BE2C (cell line): ENCODE results near the gene CSAG3.
"Not testable (repeated sequence)": the region's sequence is repeated elsewhere in the genome, so short reads cannot be mapped to it uniquely, and the experiment has no call there.

Experiments
- DNase-seq: peaks from one replicate; pipeline ENCODE4 v3.0.0-alpha.2; 2020
- H3K27me3 ChIP-seq: fragments of 250-450 bp; sonication (Bioruptor Pico); 2 replicates; pipeline ENCODE4 v1.5.1; 2020; ENCODE audit warnings: mild to moderate bottlenecking
- H3K36me3 ChIP-seq: fragments of 250-450 bp; sonication (Bioruptor Pico); 2 replicates; pipeline ENCODE4 v1.5.1; 2020; ENCODE audit warnings: mild to moderate bottlenecking
- H3K4me1 ChIP-seq: fragments of 250-450 bp; sonication (Bioruptor Pico); 2 replicates; pipeline ENCODE4 v1.5.1; 2020
- H3K4me3 ChIP-seq: 2 replicates; pipeline ENCODE4 v1.5.1; 2011; ENCODE audit warnings: low read depth, low read length
- H3K9me3 ChIP-seq: fragments of 250-450 bp; sonication (Bioruptor Pico); 2 replicates; pipeline ENCODE4 v1.5.1; 2020
- TF ChIP-seq, protein P1 (sequence below): IDR thresholded peaks from 2 replicates; pipeline ENCODE4 v1.5.1; 2012; ENCODE audit warnings: mild to moderate bottlenecking, low read depth, low read length

CSAG3 gene

GRCh38 chrX:152735860-152736511 lies 23.0 kb upstream of the CSAG3 start:
- no peaks in the 10 kb centered on the region for H3K9me3 ChIP-seq
- no peak for DNase-seq
- TF ChIP-seq, protein P1, sequence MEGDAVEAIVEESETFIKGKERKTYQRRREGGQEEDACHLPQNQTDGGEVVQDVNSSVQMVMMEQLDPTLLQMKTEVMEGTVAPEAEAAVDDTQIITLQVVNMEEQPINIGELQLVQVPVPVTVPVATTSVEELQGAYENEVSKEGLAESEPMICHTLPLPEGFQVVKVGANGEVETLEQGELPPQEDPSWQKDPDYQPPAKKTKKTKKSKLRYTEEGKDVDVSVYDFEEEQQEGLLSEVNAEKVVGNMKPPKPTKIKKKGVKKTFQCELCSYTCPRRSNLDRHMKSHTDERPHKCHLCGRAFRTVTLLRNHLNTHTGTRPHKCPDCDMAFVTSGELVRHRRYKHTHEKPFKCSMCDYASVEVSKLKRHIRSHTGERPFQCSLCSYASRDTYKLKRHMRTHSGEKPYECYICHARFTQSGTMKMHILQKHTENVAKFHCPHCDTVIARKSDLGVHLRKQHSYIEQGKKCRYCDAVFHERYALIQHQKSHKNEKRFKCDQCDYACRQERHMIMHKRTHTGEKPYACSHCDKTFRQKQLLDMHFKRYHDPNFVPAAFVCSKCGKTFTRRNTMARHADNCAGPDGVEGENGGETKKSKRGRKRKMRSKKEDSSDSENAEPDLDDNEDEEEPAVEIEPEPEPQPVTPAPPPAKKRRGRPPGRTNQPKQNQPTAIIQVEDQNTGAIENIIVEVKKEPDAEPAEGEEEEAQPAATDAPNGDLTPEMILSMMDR: no peak
- H3K36me3 ChIP-seq: no peaks in the 10 kb centered on the region
- no peak overlapping the region for H3K4me3 ChIP-seq
- no peaks in the 10 kb centered on the region for H3K4me1 ChIP-seq
- H3K27me3 ChIP-seq: no peaks in the 10 kb centered on the region

DNA sequence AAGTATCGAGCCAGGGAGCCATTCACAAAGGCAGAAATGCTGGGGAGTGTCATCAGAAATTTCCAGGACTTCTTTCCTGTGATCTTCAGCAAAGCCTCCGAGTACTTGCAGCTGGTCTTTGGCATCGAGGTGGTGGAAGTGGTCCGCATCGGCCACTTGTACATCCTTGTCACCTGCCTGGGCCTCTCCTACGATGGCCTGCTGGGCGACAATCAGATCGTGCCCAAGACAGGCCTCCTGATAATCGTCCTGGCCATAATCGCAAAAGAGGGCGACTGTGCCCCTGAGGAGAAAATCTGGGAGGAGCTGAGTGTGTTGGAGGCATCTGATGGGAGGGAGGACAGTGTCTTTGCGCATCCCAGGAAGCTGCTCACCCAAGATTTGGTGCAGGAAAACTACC lies 22.5 kb upstream of the CSAG3 start:
- DNase-seq, H3K36me3 ChIP-seq, H3K4me3 ChIP-seq, H3K4me1 ChIP-seq, H3K27me3 ChIP-seq, H3K9me3 ChIP-seq: not testable (repeated sequence)

DNA sequence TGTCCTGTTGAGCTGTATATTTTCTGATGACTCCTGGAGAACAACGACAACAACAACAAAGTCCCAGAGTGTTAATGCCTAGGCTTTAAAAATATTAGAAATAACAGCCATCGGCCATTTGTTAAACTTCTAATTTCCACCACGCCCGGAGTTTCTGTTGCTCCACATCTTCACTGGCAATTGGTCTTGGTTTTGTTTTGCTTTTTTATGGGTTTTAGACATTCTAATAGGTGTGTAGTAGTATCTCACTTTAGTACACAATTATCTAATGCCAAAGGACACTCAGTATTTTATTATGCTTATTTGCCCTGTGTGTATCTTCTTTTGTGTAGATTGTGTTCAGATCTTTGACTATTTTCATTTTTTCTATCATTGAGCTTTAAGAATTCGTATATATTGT lies 20.5 kb upstream of the CSAG3 start:
- no peak for DNase-seq
- H3K27me3 ChIP-seq: no peaks in the 10 kb centered on the region
- TF ChIP-seq, protein P1: no peak
- H3K9me3 ChIP-seq: no peaks in the 10 kb centered on the region
- no peaks in the 10 kb centered on the region for H3K36me3 ChIP-seq
- H3K4me1 ChIP-seq: no peaks in the 10 kb centered on the region
- no peak overlapping the region for H3K4me3 ChIP-seq

- not testable (repeated sequence) for H3K4me1 ChIP-seq, H3K4me3 ChIP-seq, H3K27me3 ChIP-seq, H3K36me3 ChIP-seq, DNase-seq, H3K9me3 ChIP-seq
Measured at GRCh38 chrX:152753686-152754650, 5.0 kb upstream of the CSAG3 start, which contains the start of gene MAGEA2. TSS of gene MAGEA2 (minus strand) at chrX:152753842. CDS start at chrX:152751363, 2,479 bp downstream.

- H3K36me3 ChIP-seq, H3K4me1 ChIP-seq, H3K27me3 ChIP-seq, DNase-seq, H3K4me3 ChIP-seq, H3K9me3 ChIP-seq: not testable (repeated sequence)
Measured at GRCh38 chrX:152754871-152755270, 4.1 kb upstream of the CSAG3 start.

- H3K9me3 ChIP-seq, H3K27me3 ChIP-seq, H3K36me3 ChIP-seq, H3K4me1 ChIP-seq, DNase-seq, H3K4me3 ChIP-seq: not testable (repeated sequence)
Measured at GRCh38 chrX:152759544-152759943, 526 bp downstream of the CSAG3 start.

- H3K4me3 ChIP-seq, DNase-seq, H3K4me1 ChIP-seq, H3K9me3 ChIP-seq, H3K27me3 ChIP-seq, H3K36me3 ChIP-seq: not testable (repeated sequence)
Measured at GRCh38 chrX:152761582-152761981, 2.6 kb downstream of the CSAG3 start.

GRCh38 chrX:152766562-152766961 lies 7.5 kb downstream of the CSAG3 start:
- not testable (repeated sequence) for H3K4me1 ChIP-seq, DNase-seq, H3K9me3 ChIP-seq

GRCh38 chrX:152769549-152770289 lies 10.7 kb downstream of the CSAG3 start, which contains the start of gene MAGEA6:
TSS of gene MAGEA6 (minus strand) at chrX:152769689. CDS start at chrX:152767650, 2,039 bp downstream.
- not testable (repeated sequence) for H3K9me3 ChIP-seq, H3K36me3 ChIP-seq, H3K4me3 ChIP-seq, H3K4me1 ChIP-seq, DNase-seq, H3K27me3 ChIP-seq

More at GRCh38 chrX:152766562-152766961, 7.5 kb downstream of the CSAG3 start:
- not testable (repeated sequence) for H3K27me3 ChIP-seq, H3K4me3 ChIP-seq, H3K36me3 ChIP-seq

- not testable (repeated sequence) for H3K9me3 ChIP-seq, DNase-seq, H3K27me3 ChIP-seq
Measured at GRCh38 chrX:152787062-152787461, 28.0 kb downstream of the CSAG3 start.

More at GRCh38 chrX:152787062-152787461, 28.0 kb downstream of the CSAG3 start:
- H3K4me1 ChIP-seq, H3K4me3 ChIP-seq, H3K36me3 ChIP-seq: not testable (repeated sequence)
